ENCODE data around the gene ANKRD44.

DNA sequence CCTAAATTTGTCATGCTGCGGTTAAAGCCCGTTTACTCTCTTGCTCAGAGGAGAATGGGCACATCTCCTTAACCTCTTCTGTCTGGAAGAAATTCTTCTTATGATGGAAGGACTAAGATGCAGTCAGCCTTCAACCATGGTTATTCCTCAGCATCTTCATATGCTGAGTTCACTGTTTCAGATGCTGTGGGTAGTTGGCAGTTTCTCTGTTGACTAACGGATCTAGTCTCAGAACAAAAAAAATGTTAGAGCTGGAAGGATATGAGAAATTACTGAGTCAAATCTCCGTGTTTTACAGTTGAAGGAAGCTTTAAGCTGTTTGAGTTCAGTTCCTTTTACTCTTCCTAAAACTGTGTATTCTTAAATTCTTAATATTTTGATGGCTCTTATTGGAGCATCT is 340.5 kb downstream of the ANKRD44 start:
- TF ChIP-seq, protein P1, sequence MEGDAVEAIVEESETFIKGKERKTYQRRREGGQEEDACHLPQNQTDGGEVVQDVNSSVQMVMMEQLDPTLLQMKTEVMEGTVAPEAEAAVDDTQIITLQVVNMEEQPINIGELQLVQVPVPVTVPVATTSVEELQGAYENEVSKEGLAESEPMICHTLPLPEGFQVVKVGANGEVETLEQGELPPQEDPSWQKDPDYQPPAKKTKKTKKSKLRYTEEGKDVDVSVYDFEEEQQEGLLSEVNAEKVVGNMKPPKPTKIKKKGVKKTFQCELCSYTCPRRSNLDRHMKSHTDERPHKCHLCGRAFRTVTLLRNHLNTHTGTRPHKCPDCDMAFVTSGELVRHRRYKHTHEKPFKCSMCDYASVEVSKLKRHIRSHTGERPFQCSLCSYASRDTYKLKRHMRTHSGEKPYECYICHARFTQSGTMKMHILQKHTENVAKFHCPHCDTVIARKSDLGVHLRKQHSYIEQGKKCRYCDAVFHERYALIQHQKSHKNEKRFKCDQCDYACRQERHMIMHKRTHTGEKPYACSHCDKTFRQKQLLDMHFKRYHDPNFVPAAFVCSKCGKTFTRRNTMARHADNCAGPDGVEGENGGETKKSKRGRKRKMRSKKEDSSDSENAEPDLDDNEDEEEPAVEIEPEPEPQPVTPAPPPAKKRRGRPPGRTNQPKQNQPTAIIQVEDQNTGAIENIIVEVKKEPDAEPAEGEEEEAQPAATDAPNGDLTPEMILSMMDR (IDR thresholded peaks at IDR 0.05 in 4 of 5, conservative IDR thresholded peaks at IDR 0.05 in 1 of 5) = no peak
- no peak for TF ChIP-seq POLR2A (IDR thresholded peaks at IDR 0.05)

Measured in gastrocnemius medialis (tissue), 4 donors.